ENCODE data around the gene TSPEAR. TPM values are rescaled to one million over a fixed set of nuclear protein-coding genes. Genes with fewer than 3 reads are reported as not detected.

Gene TSPEAR
- total and polyA plus RNA-seq, 2 of the 13 experiments (the other 11 are each of a cell fraction or from before 2014, with no cell fraction given) = 0.07 to 0.32 TPM

DNA sequence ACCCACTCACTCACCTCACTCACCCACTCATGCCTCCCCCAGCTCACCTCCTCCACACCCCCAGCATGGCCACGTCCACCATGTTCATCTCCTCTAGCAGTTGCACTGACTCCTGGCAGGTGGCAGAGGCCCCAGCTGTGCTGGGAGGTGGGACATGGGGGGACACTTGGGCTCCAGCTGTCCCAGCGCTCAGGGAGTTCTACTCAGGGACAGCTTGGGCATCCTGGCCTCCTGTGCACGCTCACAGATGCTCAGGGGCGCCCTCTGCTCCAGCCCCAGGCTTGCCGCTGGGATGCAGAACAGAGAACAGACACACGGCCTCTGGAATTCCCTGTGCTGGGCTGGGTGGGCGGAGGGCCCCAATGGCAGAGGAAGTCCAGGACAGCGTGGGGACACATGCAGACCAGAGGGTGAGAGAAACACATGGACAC, 94.3 kb downstream of the TSPEAR start:
- peak; percentile 46; the same call in 2 of the 3 replicates for ATAC-seq
- intact Hi-C loops (cut with micrococcal nuclease; ENCODE audit: unreplicated experiment) = no loop called here

DNA sequence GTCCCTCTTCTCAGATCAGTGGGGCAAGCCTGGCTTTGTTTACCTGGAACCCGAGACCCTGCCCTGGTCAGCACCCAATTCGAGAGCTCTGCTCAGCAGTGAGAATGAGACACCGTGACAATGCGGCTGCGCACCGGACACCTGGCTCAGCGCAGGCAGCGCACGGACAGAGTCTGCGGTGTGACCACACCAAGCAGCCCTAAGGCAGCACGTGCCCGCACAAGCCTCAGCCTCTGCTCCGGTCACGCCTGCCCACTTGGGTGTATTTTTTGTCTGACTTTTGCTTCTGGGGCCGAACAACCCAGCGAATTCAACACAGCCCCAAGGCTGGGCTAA, 94.8 kb downstream of the TSPEAR start:
- H3K9me3 ChIP-seq (ENCODE audit: low read length) = peaks cover 6% of the 10 kb centered on the region; the same call in 1 of the 2 replicates
- no peaks in the 10 kb centered on the region for H3K4me1 ChIP-seq (ENCODE audit: insufficient read depth, low read length)
- no peaks in the 10 kb centered on the region for H4K20me1 ChIP-seq (ENCODE audit: insufficient read depth, low read length)
- WGBS (ENCODE audit: low lambda C conversion rate) = 25% methylated on average over 3 of the region's 16 CpGs
- in situ Hi-C loops (cut with HindIII; ENCODE audit: extremely low pct_ligation_motif_present, low pct_unique_long_range_greater_than_20kb) (no loop called here), intact Hi-C loops (cut with micrococcal nuclease; ENCODE audit: unreplicated experiment) (no loop called here)
- DNase-seq (ENCODE audit: low spot score) (no peak), FAIRE-seq (no peak), ATAC-seq (no peak)
- TF ChIP-seq ZNF674 (CRISPR knock-in tag; IDR thresholded peaks at IDR 0.05; ENCODE audit: low read depth) (no peak), ZNF598 (CRISPR knock-in tag; IDR thresholded peaks at IDR 0.05; ENCODE audit: borderline replicate concordance) (no peak), ZBTB1 (CRISPR knock-in tag; IDR thresholded peaks at IDR 0.05; ENCODE audit: borderline replicate concordance) (no peak), ZBTB21 (CRISPR knock-in tag; IDR thresholded peaks at IDR 0.05) (no peak), KDM2A (CRISPR knock-in tag; IDR thresholded peaks at IDR 0.05; ENCODE audit: borderline replicate concordance, low read depth) (no peak), PLRG1 (conservative IDR thresholded peaks at IDR 0.05) (no peak), PHB2 (IDR thresholded peaks at IDR 0.05; ENCODE audit: partially characterized antibody) (no peak)
- TF ChIP-seq, protein P1, sequence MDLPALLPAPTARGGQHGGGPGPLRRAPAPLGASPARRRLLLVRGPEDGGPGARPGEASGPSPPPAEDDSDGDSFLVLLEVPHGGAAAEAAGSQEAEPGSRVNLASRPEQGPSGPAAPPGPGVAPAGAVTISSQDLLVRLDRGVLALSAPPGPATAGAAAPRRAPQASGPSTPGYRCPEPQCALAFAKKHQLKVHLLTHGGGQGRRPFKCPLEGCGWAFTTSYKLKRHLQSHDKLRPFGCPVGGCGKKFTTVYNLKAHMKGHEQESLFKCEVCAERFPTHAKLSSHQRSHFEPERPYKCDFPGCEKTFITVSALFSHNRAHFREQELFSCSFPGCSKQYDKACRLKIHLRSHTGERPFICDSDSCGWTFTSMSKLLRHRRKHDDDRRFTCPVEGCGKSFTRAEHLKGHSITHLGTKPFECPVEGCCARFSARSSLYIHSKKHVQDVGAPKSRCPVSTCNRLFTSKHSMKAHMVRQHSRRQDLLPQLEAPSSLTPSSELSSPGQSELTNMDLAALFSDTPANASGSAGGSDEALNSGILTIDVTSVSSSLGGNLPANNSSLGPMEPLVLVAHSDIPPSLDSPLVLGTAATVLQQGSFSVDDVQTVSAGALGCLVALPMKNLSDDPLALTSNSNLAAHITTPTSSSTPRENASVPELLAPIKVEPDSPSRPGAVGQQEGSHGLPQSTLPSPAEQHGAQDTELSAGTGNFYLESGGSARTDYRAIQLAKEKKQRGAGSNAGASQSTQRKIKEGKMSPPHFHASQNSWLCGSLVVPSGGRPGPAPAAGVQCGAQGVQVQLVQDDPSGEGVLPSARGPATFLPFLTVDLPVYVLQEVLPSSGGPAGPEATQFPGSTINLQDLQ (CRISPR knock-in tag; IDR thresholded peaks at IDR 0.05) = no peak
- ChIA-PET CTCF (ENCODE audit: low intra/inter-chr PET ratio, low total read pairs) (no interaction called here), POLR2A (no interaction called here)
- no peak overlapping the region for H3K27ac ChIP-seq (ENCODE audit: extremely low read length, insufficient read depth, low read length)
- no peaks in the 10 kb centered on the region for H3K36me3 ChIP-seq (replicated peaks in 1 of 2; ENCODE audit: control insufficient read depth in 1 of 2, insufficient read depth in 2 of 2, low read length in 2 of 2)
- H3K4me2 ChIP-seq (ENCODE audit: low read depth, low read length) = no peak overlapping the region
- no TSS peak for BruUV-seq (replicated peaks)
- H3K79me2 ChIP-seq (ENCODE audit: insufficient read depth, low read length) = no peaks in the 10 kb centered on the region
- no peak overlapping the region for H2AFZ ChIP-seq (ENCODE audit: low read length)
- no peak overlapping the region for H3K9ac ChIP-seq (ENCODE audit: insufficient read depth, low read depth, low read length)
- H3K4me3 ChIP-seq (replicated peaks in 1 of 3; ENCODE audit: insufficient read depth in 1 of 3, low read depth in 2 of 3, low read length in 3 of 3) = no peak overlapping the region
- H3K27me3 ChIP-seq (ENCODE audit: control insufficient read depth in 1 of 2, insufficient read depth in 2 of 2, low read length in 2 of 2) = peaks cover 1 to 28% of the 10 kb centered on the region in 2 experiments; a peak in 3 of 5 replicates

More for the DNA sequence above, 94.3 kb downstream of the TSPEAR start:
- H3K27ac ChIP-seq (ENCODE audit: extremely low read length, insufficient read depth, low read length) = no peak overlapping the region
- H3K4me1 ChIP-seq (ENCODE audit: insufficient read depth, low read length) = no peaks in the 10 kb centered on the region
- 16% methylated on average over 7 of the region's 8 CpGs for whole genome bisulfite sequencing (ENCODE audit: low lambda C conversion rate)
- DNase-seq (ENCODE audit: low spot score) = no peak
- FAIRE-seq = no peak
- in situ Hi-C loops (cut with HindIII; ENCODE audit: extremely low pct_ligation_motif_present, low pct_unique_long_range_greater_than_20kb) = no loop called here
- H3K79me2 ChIP-seq (ENCODE audit: insufficient read depth, low read length) = no peaks in the 10 kb centered on the region
- H4K20me1 ChIP-seq (ENCODE audit: insufficient read depth, low read length) = no peaks in the 10 kb centered on the region
- H3K4me3 ChIP-seq (replicated peaks in 1 of 3; ENCODE audit: insufficient read depth in 1 of 3, low read depth in 2 of 3, low read length in 3 of 3) = no peak overlapping the region
- ChIA-PET POLR2A (no interaction called here), CTCF (ENCODE audit: low intra/inter-chr PET ratio, low total read pairs) (no interaction called here)
- peaks cover 1 to 28% of the 10 kb centered on the region in 2 experiments; a peak in 3 of 5 replicates for H3K27me3 ChIP-seq (ENCODE audit: control insufficient read depth in 1 of 2, insufficient read depth in 2 of 2, low read length in 2 of 2)
- H3K9ac ChIP-seq (ENCODE audit: insufficient read depth, low read depth, low read length) = no peak overlapping the region
- no peak overlapping the region for H2AFZ ChIP-seq (ENCODE audit: low read length)
- no peak overlapping the region for H3K4me2 ChIP-seq (ENCODE audit: low read depth, low read length)
- no TSS peak for BruUV-seq (replicated peaks)
- H3K36me3 ChIP-seq (replicated peaks in 1 of 2; ENCODE audit: control insufficient read depth in 1 of 2, insufficient read depth in 2 of 2, low read length in 2 of 2) = no peaks in the 10 kb centered on the region
- TF ChIP-seq STAG1 (CRISPR knock-in tag; IDR thresholded peaks at IDR 0.05) (0 out of 2 replicates have a peak, but pooled peaks have one; percentile 12), ZNF546 (CRISPR knock-in tag; conservative IDR thresholded peaks at IDR 0.05) (no peak)
- TF ChIP-seq, protein P2, sequence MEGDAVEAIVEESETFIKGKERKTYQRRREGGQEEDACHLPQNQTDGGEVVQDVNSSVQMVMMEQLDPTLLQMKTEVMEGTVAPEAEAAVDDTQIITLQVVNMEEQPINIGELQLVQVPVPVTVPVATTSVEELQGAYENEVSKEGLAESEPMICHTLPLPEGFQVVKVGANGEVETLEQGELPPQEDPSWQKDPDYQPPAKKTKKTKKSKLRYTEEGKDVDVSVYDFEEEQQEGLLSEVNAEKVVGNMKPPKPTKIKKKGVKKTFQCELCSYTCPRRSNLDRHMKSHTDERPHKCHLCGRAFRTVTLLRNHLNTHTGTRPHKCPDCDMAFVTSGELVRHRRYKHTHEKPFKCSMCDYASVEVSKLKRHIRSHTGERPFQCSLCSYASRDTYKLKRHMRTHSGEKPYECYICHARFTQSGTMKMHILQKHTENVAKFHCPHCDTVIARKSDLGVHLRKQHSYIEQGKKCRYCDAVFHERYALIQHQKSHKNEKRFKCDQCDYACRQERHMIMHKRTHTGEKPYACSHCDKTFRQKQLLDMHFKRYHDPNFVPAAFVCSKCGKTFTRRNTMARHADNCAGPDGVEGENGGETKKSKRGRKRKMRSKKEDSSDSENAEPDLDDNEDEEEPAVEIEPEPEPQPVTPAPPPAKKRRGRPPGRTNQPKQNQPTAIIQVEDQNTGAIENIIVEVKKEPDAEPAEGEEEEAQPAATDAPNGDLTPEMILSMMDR (CRISPR knock-in tag; IDR thresholded peaks at IDR 0.05) = peak; percentile 29; the same call in 1 of the 2 replicates
- 0 out of 2 replicates have a peak, but pooled peaks cover 4% of the 10 kb centered on the region for H3K9me3 ChIP-seq (ENCODE audit: low read length)
